ENCODE data around the gene RNF215.
A peak's percentile ranks its signal among the peaks of the same experiment; 100 is the strongest.

Gene RNF215

DNA sequence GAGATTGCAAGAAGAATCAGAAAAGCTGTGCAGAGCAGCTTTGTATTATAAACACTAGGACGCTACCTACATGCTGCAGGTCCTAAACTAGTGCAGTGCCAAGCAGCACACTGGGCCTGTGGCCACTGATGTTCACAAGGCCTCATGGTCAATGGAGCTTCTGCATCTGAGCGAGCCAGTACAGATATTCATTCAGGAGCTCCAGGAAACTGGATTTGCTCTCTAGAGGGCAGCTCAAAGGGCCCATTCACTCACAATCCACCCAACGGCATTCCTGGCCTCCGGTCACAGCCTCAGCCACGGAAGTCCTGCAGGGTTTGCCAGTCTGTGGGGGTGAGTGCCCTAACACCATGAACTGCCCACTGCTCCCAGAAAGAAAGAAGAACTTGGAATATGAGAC, 54.7 kb downstream of the RNF215 start:
- peak; percentile 52 for DNase-seq (ENCODE audit: low spot score)

Data from globus pallidus (tissue), 1 donor.